B cell (primary cell): ENCODE results near the gene CELA3B.
"Not testable (repeated sequence)": the region's sequence is repeated elsewhere in the genome, so short reads cannot be mapped to it uniquely, and the experiment has no call there.

Experiments used
- EZH2 ChIP-seq: IDR thresholded peaks from 2 replicates; pipeline ENCODE4 v1.6.1; 2012; ENCODE audit warnings: borderline replicate concordance, low read depth, mild to moderate bottlenecking, moderate library complexity, low read length; ENCODE audit not compliant: insufficient read depth, poor library complexity, severe bottlenecking
- TF ChIP-seq, protein P1 (sequence below): fragments of 200-600 bp; IDR thresholded peaks from one replicate; pipeline ENCODE4 v1.8.0; 2022; ENCODE audit warnings: antibody characterized with exemption, mild to moderate bottlenecking

GRCh38 chr1:22007262-22007661 is 30.4 kb downstream of the CELA3B start:
- TF ChIP-seq, protein P1, sequence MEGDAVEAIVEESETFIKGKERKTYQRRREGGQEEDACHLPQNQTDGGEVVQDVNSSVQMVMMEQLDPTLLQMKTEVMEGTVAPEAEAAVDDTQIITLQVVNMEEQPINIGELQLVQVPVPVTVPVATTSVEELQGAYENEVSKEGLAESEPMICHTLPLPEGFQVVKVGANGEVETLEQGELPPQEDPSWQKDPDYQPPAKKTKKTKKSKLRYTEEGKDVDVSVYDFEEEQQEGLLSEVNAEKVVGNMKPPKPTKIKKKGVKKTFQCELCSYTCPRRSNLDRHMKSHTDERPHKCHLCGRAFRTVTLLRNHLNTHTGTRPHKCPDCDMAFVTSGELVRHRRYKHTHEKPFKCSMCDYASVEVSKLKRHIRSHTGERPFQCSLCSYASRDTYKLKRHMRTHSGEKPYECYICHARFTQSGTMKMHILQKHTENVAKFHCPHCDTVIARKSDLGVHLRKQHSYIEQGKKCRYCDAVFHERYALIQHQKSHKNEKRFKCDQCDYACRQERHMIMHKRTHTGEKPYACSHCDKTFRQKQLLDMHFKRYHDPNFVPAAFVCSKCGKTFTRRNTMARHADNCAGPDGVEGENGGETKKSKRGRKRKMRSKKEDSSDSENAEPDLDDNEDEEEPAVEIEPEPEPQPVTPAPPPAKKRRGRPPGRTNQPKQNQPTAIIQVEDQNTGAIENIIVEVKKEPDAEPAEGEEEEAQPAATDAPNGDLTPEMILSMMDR = not testable (repeated sequence)
- not testable (repeated sequence) for TF ChIP-seq EZH2
